H1 (cell line): ENCODE data around the gene ADAM19. TPM values are rescaled to one million over a fixed set of nuclear protein-coding genes. Genes with fewer than 3 reads are reported as not detected.

Experiments
- CTCF ChIA-PET: fragments of 300-600 bp; sonication (Branson Sonifier 250); formaldehyde crosslinking; loops from one replicate; lab custom pipeline; 2021; ENCODE audit not compliant: partially characterized antibody; lab: Charles Lee
- POLR2A ChIA-PET: fragments of 300-600 bp; sonication (Branson Sonifier 250); formaldehyde crosslinking; loops from one replicate; lab custom pipeline; 2021; ENCODE audit warnings: inconsistent platforms; ENCODE audit not compliant: partially characterized antibody; lab: Charles Lee
- DNase-seq, 2 experiments: peaks; one replicate each; pipeline versions ENCODE4 v3.0.0 to v3.0.0-alpha.2; 2010 to 2022; ENCODE audit warnings: low spot score in 2 of 2, low read depth in 1 of 2, mixed read lengths in 1 of 2
- FAIRE-seq: peaks from 2 replicates; lab custom pipeline; 2011; peaks lifted over from hg19 to GRCh38; lab: Jason Lieb, UNC
- H2AFZ ChIP-seq: 2 replicates; pipeline ENCODE4 v1.8.1; 2012; ENCODE audit warnings: low read length, inconsistent platforms
- H2AK5ac ChIP-seq: 2 replicates; pipeline ENCODE4 v1.6.1; 2013; ENCODE audit warnings: low read depth, low read length
- H2BK120ac ChIP-seq: replicated peaks from 2 replicates; pipeline ENCODE3; 2013; ENCODE audit warnings: low read depth, low read length, inconsistent platforms
- H2BK12ac ChIP-seq: 2 replicates; pipeline ENCODE4 v1.6.1; 2013; ENCODE audit warnings: low read depth, low read length
- H2BK15ac ChIP-seq: 2 replicates; pipeline ENCODE4 v1.6.1; 2013; ENCODE audit warnings: low read length
- H2BK20ac ChIP-seq: 2 replicates; pipeline ENCODE4 v1.6.1; 2013; ENCODE audit warnings: low read length
- H2BK5ac ChIP-seq: 2 replicates; pipeline ENCODE4 v1.6.1; 2013; ENCODE audit warnings: low read depth, low read length
- H3K14ac ChIP-seq: 2 replicates; pipeline ENCODE4 v1.6.1; 2013; ENCODE audit warnings: inconsistent platforms; ENCODE audit not compliant: insufficient read length
- H3K18ac ChIP-seq: 2 replicates; pipeline ENCODE4 v1.6.1; 2013; ENCODE audit warnings: low read length; ENCODE audit errors: extremely low read depth
- H3K23ac ChIP-seq: 2 replicates; pipeline ENCODE4 v1.6.1; 2013; ENCODE audit warnings: inconsistent platforms; ENCODE audit not compliant: insufficient read length
- H3K23me2 ChIP-seq: 2 replicates; pipeline ENCODE4 v1.6.1; 2013; ENCODE audit warnings: low read depth, low read length
- H3K27ac ChIP-seq: 2 replicates; pipeline ENCODE4 v1.6.1; 2011; ENCODE audit warnings: low read depth, low read length, inconsistent platforms
- H3K27me3 ChIP-seq, 4 experiments: replicated peaks in 1 of 4; 1 replicate in 1 of 4; 2 replicates in 3 of 4; pipeline versions ENCODE4 v1.6.1 to v1.8.1; 2011 to 2013; ENCODE audit warnings: low read length in 3 of 4, mild to moderate bottlenecking in 3 of 4, inconsistent platforms in 2 of 4, mixed read lengths in 2 of 4, moderate library complexity in 1 of 4; ENCODE audit not compliant: control insufficient read depth in 3 of 4, insufficient read depth in 3 of 4; ENCODE audit errors: extremely low read depth in 1 of 4
- H3K36me3 ChIP-seq, 4 experiments: 2 replicates each; pipeline versions ENCODE4 v1.6.1 to v1.8.1; 2011 to 2013; ENCODE audit warnings: mild to moderate bottlenecking in 4 of 4, low read length in 3 of 4, moderate library complexity in 2 of 4, control low read depth in 1 of 4, inconsistent platforms in 1 of 4; ENCODE audit not compliant: insufficient read depth in 4 of 4, control insufficient read depth in 2 of 4
- H3K4ac ChIP-seq: replicated peaks from 2 replicates; pipeline ENCODE3; 2013; ENCODE audit warnings: low read length, low read depth, mixed read lengths, inconsistent platforms; ENCODE audit not compliant: insufficient read length
- H3K4me1 ChIP-seq, 4 experiments: replicated peaks in 1 of 4; 1 replicate in 1 of 4; 2 replicates in 3 of 4; pipeline versions ENCODE4 v1.6.1 to v1.8.1; 2011 to 2013; ENCODE audit warnings: low read length in 3 of 4, inconsistent platforms in 2 of 4, mixed read lengths in 1 of 4; ENCODE audit not compliant: insufficient read depth in 4 of 4, control insufficient read depth in 3 of 4
- H3K4me2 ChIP-seq, 2 experiments: 2 replicates each; pipeline versions ENCODE4 v1.6.1 to v1.8.1; 2011 to 2013; ENCODE audit warnings: low read depth in 2 of 2, low read length in 2 of 2, control low read depth in 1 of 2, inconsistent platforms in 1 of 2, mild to moderate bottlenecking in 1 of 2; ENCODE audit not compliant: insufficient read depth in 1 of 2
- H3K4me3 ChIP-seq, 4 experiments: fragments of 200-600, 300-600 bp in 1 of 4; sonication (generic), shearing (Covaris generic), sonication (Bioruptor Twin) in 1 of 4; 2 replicates each; pipeline versions ENCODE4 v1.5.1 to v1.8.1; 2011 to 2016; ENCODE audit warnings: low read length in 4 of 4, low read depth in 3 of 4, control low read depth in 2 of 4, inconsistent platforms in 2 of 4, mild to moderate bottlenecking in 2 of 4, mixed read lengths in 1 of 4, moderate library complexity in 1 of 4; ENCODE audit not compliant: insufficient read depth in 2 of 4; ENCODE audit errors: extremely low read depth in 1 of 4
- H3K56ac ChIP-seq: replicated peaks from 2 replicates; pipeline ENCODE3; 2013; ENCODE audit warnings: low read depth, mild to moderate bottlenecking, mixed read lengths, low read length, inconsistent platforms; ENCODE audit not compliant: insufficient read length
- H3K79me1 ChIP-seq: 2 replicates; pipeline ENCODE4 v1.6.1; 2013; ENCODE audit warnings: low read depth, low read length, control low read depth
- H3K79me2 ChIP-seq, 2 experiments: 2 replicates each; pipeline versions ENCODE4 v1.6.1 to v1.8.1; 2012 to 2013; ENCODE audit warnings: low read length in 2 of 2, mild to moderate bottlenecking in 2 of 2, inconsistent platforms in 1 of 2; ENCODE audit not compliant: insufficient read depth in 2 of 2, control insufficient read depth in 1 of 2
- H3K9ac ChIP-seq, 4 experiments: replicated peaks in 1 of 4; 1 replicate in 1 of 4; 2 replicates in 3 of 4; pipeline versions ENCODE4 v1.6.1 to v1.8.1; 2011 to 2013; ENCODE audit warnings: low read depth in 3 of 4, low read length in 3 of 4, control low read depth in 2 of 4, mild to moderate bottlenecking in 2 of 4, moderate library complexity in 2 of 4, inconsistent platforms in 1 of 4; ENCODE audit errors: extremely low read depth in 1 of 4
- H3K9me3 ChIP-seq, 2 experiments: 2 replicates each; pipeline versions ENCODE4 v1.6.1 to v1.8.1; 2012 to 2013; ENCODE audit warnings: mild to moderate bottlenecking in 2 of 2, moderate library complexity in 2 of 2, control low read depth in 1 of 2, inconsistent platforms in 1 of 2, low read depth in 1 of 2, low read length in 1 of 2, mixed read lengths in 1 of 2; ENCODE audit not compliant: insufficient read depth in 2 of 2
- H4K20me1 ChIP-seq, 2 experiments: replicated peaks in 1 of 2; 2 replicates each; pipeline versions ENCODE3 to v1.8.1; 2011 to 2013; ENCODE audit warnings: inconsistent platforms in 2 of 2, low read length in 2 of 2, mild to moderate bottlenecking in 1 of 2; ENCODE audit not compliant: insufficient read depth in 2 of 2, control insufficient read depth in 1 of 2
- H4K5ac ChIP-seq: 2 replicates; pipeline ENCODE4 v1.6.1; 2013; ENCODE audit warnings: low read length, low read depth, mixed read lengths, inconsistent platforms; ENCODE audit not compliant: insufficient read length
- H4K8ac ChIP-seq: 2 replicates; pipeline ENCODE4 v1.8.0; 2013; ENCODE audit warnings: mild to moderate bottlenecking, moderate library complexity, low read length, inconsistent platforms; ENCODE audit not compliant: insufficient read depth; ENCODE audit errors: extremely low read depth
- H4K91ac ChIP-seq: replicated peaks from 2 replicates; pipeline ENCODE3; 2013; ENCODE audit warnings: low read length, mixed read lengths, inconsistent platforms; ENCODE audit not compliant: insufficient read length
- ATF2 ChIP-seq: IDR thresholded peaks from 2 replicates; pipeline ENCODE4 v1.6.1; 2012; ENCODE audit warnings: low read length, inconsistent platforms
- ATF3 ChIP-seq: IDR thresholded peaks from 2 replicates; pipeline ENCODE4 v1.6.1; 2011; ENCODE audit warnings: low read depth, mild to moderate bottlenecking, low read length; ENCODE audit not compliant: insufficient read depth
- BACH1 ChIP-seq: IDR thresholded peaks from 2 replicates; pipeline ENCODE4 v1.6.1; 2012; ENCODE audit warnings: low read length, improper control_type of control experiment
- CHD1 ChIP-seq: IDR thresholded peaks from 2 replicates; pipeline ENCODE4 v1.6.1; 2012; ENCODE audit warnings: low read depth, low read length, improper control_type of control experiment
- CREB1 ChIP-seq: IDR thresholded peaks from 2 replicates; pipeline ENCODE4 v1.6.1; 2012; ENCODE audit warnings: inconsistent platforms
- GTF2F1 ChIP-seq: IDR thresholded peaks from 2 replicates; pipeline ENCODE4 v1.6.1; 2012; ENCODE audit warnings: low read depth, low read length, improper control_type of control experiment, borderline replicate concordance
- HDAC2 ChIP-seq, 2 experiments: fragments of 300-600 bp in 1 of 2; sonication (generic) in 1 of 2; IDR thresholded peaks; 2 replicates each; pipeline ENCODE4 v1.6.1; 2011 to 2012; ENCODE audit warnings: low read depth in 2 of 2, low read length in 2 of 2, mild to moderate bottlenecking in 2 of 2, moderate library complexity in 2 of 2, borderline replicate concordance in 1 of 2, inconsistent platforms in 1 of 2
- HDAC6 ChIP-seq: IDR thresholded peaks from one replicate; pipeline ENCODE4 v1.7.1; 2012; ENCODE audit warnings: low read depth, mild to moderate bottlenecking, inconsistent platforms, low read length, moderate library complexity
- JUND ChIP-seq: IDR thresholded peaks from 2 replicates; pipeline ENCODE4 v1.6.1; 2011; ENCODE audit warnings: mild to moderate bottlenecking, improper control_type of control experiment, low read length
- SIRT6 ChIP-seq: IDR thresholded peaks from one replicate; pipeline ENCODE4 v1.7.1; 2012; ENCODE audit warnings: low read length, inconsistent platforms
- SRF ChIP-seq: IDR thresholded peaks from 2 replicates; pipeline ENCODE4 v1.6.1; 2011; ENCODE audit warnings: mild to moderate bottlenecking, low read depth, low read length, moderate library complexity
- TAF1 ChIP-seq: IDR thresholded peaks from 2 replicates; pipeline ENCODE4 v1.6.1; 2011; ENCODE audit warnings: mild to moderate bottlenecking, low read depth, low read length
- TAF7 ChIP-seq: optimal IDR thresholded peaks from 2 replicates; pipeline ENCODE3; 2011; ENCODE audit warnings: low read depth, mild to moderate bottlenecking, inconsistent platforms, low read length, moderate library complexity, borderline replicate concordance
- WGBS, 2 experiments: shearing (Covaris generic) in 1 of 2; methylation state at CpG; one replicate each; pipeline versions ENCODE4 v1.1.6 to v1.1.7; 2013 to 2015; ENCODE audit warnings: low lambda C conversion rate in 2 of 2, mixed read lengths in 2 of 2, inconsistent platforms in 1 of 2, low coverage in 1 of 2, missing lambda C conversion rate in 1 of 2; ENCODE audit not compliant: insufficient replicate concordance in 2 of 2, insufficient coverage in 1 of 2, insufficient read length in 1 of 2; ENCODE audit errors: extremely low coverage in 1 of 2, missing lambda C conversion rate in 1 of 2; 5-methylcytosine and 5-hydroxymethylcytosine counted together
- polyA plus RNA-seq, 7 experiments: library from polyadenylated mRNA; depleted of rRNA in 3 of 7; stranded (reverse) in 5 of 7; unstranded in 2 of 7; fragments of >200 nt in 5 of 7; fragments of 200-250 nt in 2 of 7; gene quantifications; 1 replicate in 5 of 7; 2 replicates in 1 of 7; 4 replicates in 1 of 7; pipeline versions ENCODE4 v1.2.1 to v1.2.3, GENCODE V29; 2011 to 2013; ENCODE audit warnings: missing spikeins in 2 of 7, mixed read lengths in 2 of 7
- total RNA-seq: library from RNA; stranded (reverse); fragmentation: NEBNext Ultra II Directional; extraction: Animal tissue kit (Norgen Biotek cat#: 25700); gene quantifications from 2 replicates; pipeline ENCODE4 v1.2.1, GENCODE V29; 2021

Gene ADAM19
- total and polyA plus RNA-seq, 2 of the 8 experiments (the other 6 are each of a cell fraction or from before 2014, with no cell fraction given): 6.5 to 22.7 TPM

- Histone ChIP-seq H3K79me1 (no peaks in the 10 kb centered on the region), H2AK5ac (no peak overlapping the region), H3K4me3 (no peak overlapping the region), H3K56ac (no peak overlapping the region), H3K23me2 (no peaks in the 10 kb centered on the region), H3K9me3 (no peaks in the 10 kb centered on the region), H3K9ac (no peak overlapping the region), H3K18ac (no peak overlapping the region), H2BK12ac (no peak overlapping the region), H3K27ac (no peak overlapping the region), H4K5ac (no peak overlapping the region), H4K8ac (no peak overlapping the region), H2AFZ (no peak overlapping the region), H3K4me2 (no peak overlapping the region), H2BK5ac (no peak overlapping the region), H4K20me1 (no peaks in the 10 kb centered on the region), H3K79me2 (no peaks in the 10 kb centered on the region), H3K4me1 (0 out of 7 replicates have a peak, but pooled peaks cover 0 to 2% (median 0%) of the 10 kb centered on the region in 4 experiments), H2BK20ac (no peak overlapping the region), H3K23ac (no peak overlapping the region), H2BK15ac (no peak overlapping the region), H3K36me3 (no peaks in the 10 kb centered on the region), H4K91ac (no peak overlapping the region), H3K4ac (no peak overlapping the region), H3K14ac (no peak overlapping the region), H3K27me3 (no peaks in the 10 kb centered on the region), H2BK120ac (no peak overlapping the region)
- CTCF ChIA-PET: interaction anchor here (0.7 to 1.9 kb wide), 4 partner anchors 9 to 218 kb away, joined by 3 to 5 read pairs (median 4); partner anchors contain the start of gene LSM11
- DNase-seq: no peak
- no peak for FAIRE-seq
- POLR2A ChIA-PET: no interaction called here
- 94% methylated on average over 4 of the region's 4 CpGs; no CpG with 5 or more reads in 1 of the 2 experiments for WGBS, 2 experiments
- TF ChIP-seq SRF (no peak), HDAC2 (IDR thresholded peaks at IDR 0.05; ENCODE audit: borderline replicate concordance in 1 of 2, low read depth in 2 of 2, low read length in 2 of 2) (no peak), ATF2 (no peak), CHD1 (no peak), JUND (no peak), CREB1 (no peak), GTF2F1 (no peak), TAF7 (no peak), SIRT6 (no peak), HDAC6 (no peak), ATF3 (no peak), TAF1 (no peak), BACH1 (no peak)
These were observed 50.7 kb downstream of the ADAM19 start for GRCh38 chr5:157524887-157525286.
